ENCODE measurements around the gene HEBP2.

Gene HEBP2

GRCh38 chr6:138455746-138456400 is 51.9 kb downstream of the HEBP2 start:
- DNase-seq, result no peak

GRCh38 chr6:138456401-138456790 is 52.4 kb downstream of the HEBP2 start:
- DNase-seq, result no peak

- no peak for DNase-seq
Observed at GRCh38 chr6:138461647-138462046, 57.6 kb downstream of the HEBP2 start.

- peak; percentile 70 for DNase-seq
Observed at GRCh38 chr6:138464085-138464484, 60.1 kb downstream of the HEBP2 start.

- peak; percentile 42 for DNase-seq
Observed at GRCh38 chr6:138465007-138465645, 61.1 kb downstream of the HEBP2 start.

GRCh38 chr6:138467901-138468300 is 63.9 kb downstream of the HEBP2 start:
- no peak for DNase-seq

GRCh38 chr6:138468320-138469015 is 64.4 kb downstream of the HEBP2 start:
- peak; percentile 63 for DNase-seq

All from DMS53 (cell line).